HCT116 (cell line): ENCODE results near the gene ATG2B. TPM values are rescaled to one million over a fixed set of nuclear protein-coding genes. Genes with fewer than 3 reads are reported as not detected.

Source experiments
- ATAC-seq: fragments of 200-7000 bp; cut with Tn5 transposase; 2 replicates; pipeline ENCODE4 v1.9.1; 2020; ENCODE audit warnings: mild to moderate bottlenecking, moderate library complexity
- BruUV-seq: library from RNA; stranded (reverse); fragments of 400-500 nt; replicated peaks from 2 replicates; lab custom pipeline; 2021; lab: Mats Ljungman, UMichigan
- CTCF ChIA-PET: fragments of 300-600 bp; sonication (Branson Sonifier 250); formaldehyde crosslinking; loops from one replicate; lab custom pipeline; 2021; ENCODE audit warnings: antibody characterized with exemption; lab: Charles Lee
- POLR2A ChIA-PET: fragments of 300-600, 350-600 bp; sonication (Branson Sonifier 250); formaldehyde crosslinking; loops from one replicate; lab custom pipeline; 2021; ENCODE audit warnings: antibody characterized with exemption; lab: Charles Lee
- RAD21 ChIA-PET, 2 experiments: fragments of 300-600 bp; sonication (Branson Sonifier 250); formaldehyde crosslinking; loops; one replicate each; lab custom pipeline; 2023; ENCODE audit warnings: low total read pairs in 2 of 2; ENCODE audit not compliant: uncharacterized antibody in 2 of 2, unreplicated experiment in 2 of 2, low non-redundant PET in 1 of 2; lab: Charles Lee
- DNase-seq: peaks from one replicate; pipeline ENCODE4 v3.0.0-alpha.2; 2010; ENCODE audit warnings: low read depth, low spot score
- H2AFZ ChIP-seq: fragments of 200-600 bp; shearing (Covaris generic), sonication (generic); 2 replicates; pipeline ENCODE4 v1.6.1; 2017; ENCODE audit warnings: low read depth, mixed run types, mixed read lengths, antibody characterized with exemption, low read length; ENCODE audit not compliant: poor library complexity, severe bottlenecking
- H3K27ac ChIP-seq: 2 replicates; pipeline ENCODE4 v1.5.1; 2012; ENCODE audit warnings: low read depth, low read length
- H3K27me3 ChIP-seq: fragments of 200-600 bp; sonication (generic); 2 replicates; pipeline ENCODE4 v1.6.1; 2016; ENCODE audit warnings: mixed run types, low read length, mixed read lengths; ENCODE audit not compliant: insufficient read depth
- H3K36me3 ChIP-seq, 2 experiments: fragments of 200-500 bp in 1 of 2; fragments of 200-600 bp in 1 of 2; sonication (Bioruptor generic) in 1 of 2; sonication (generic) in 1 of 2; 2 replicates each; pipeline versions ENCODE4 v1.5.1 to v1.6.1; 2014 to 2016; ENCODE audit warnings: low read length in 2 of 2, inconsistent platforms in 1 of 2, mixed read lengths in 1 of 2, mixed run types in 1 of 2; ENCODE audit not compliant: insufficient read depth in 2 of 2, control insufficient read depth in 1 of 2
- H3K4me1 ChIP-seq, 2 experiments: fragments of 200-600 bp in 1 of 2; sonication (generic) in 1 of 2; 2 replicates each; pipeline versions ENCODE4 v1.5.1 to v1.6.1; 2012 to 2017; ENCODE audit warnings: low read length in 2 of 2, inconsistent platforms in 1 of 2, mild to moderate bottlenecking in 1 of 2, mixed read lengths in 1 of 2, mixed run types in 1 of 2, moderate library complexity in 1 of 2; ENCODE audit not compliant: insufficient read depth in 2 of 2, control insufficient read depth in 1 of 2
- H3K4me2 ChIP-seq: fragments of 200-600 bp; sonication (generic); 2 replicates; pipeline ENCODE4 v1.6.1; 2017; ENCODE audit warnings: mixed run types, low read length, mixed read lengths
- H3K4me3 ChIP-seq, 2 experiments: fragments of 200-600 bp in 1 of 2; sonication (generic) in 1 of 2; replicated peaks in 1 of 2; 2 replicates each; pipeline ENCODE4 v1.5.1; 2011 to 2016; ENCODE audit warnings: low read length in 2 of 2, control low read depth in 1 of 2, low read depth in 1 of 2, mild to moderate bottlenecking in 1 of 2, mixed read lengths in 1 of 2, mixed run types in 1 of 2
- H3K79me2 ChIP-seq: fragments of 200-600 bp; sonication (generic); 2 replicates; pipeline ENCODE4 v1.6.1; 2017; ENCODE audit warnings: mild to moderate bottlenecking, mixed run types, low read length, moderate library complexity, mixed read lengths; ENCODE audit not compliant: insufficient read depth
- H3K9ac ChIP-seq: fragments of 200-600 bp; sonication (generic); 2 replicates; pipeline ENCODE4 v1.6.1; 2016; ENCODE audit warnings: low read length, mixed read lengths
- H3K9me2 ChIP-seq: fragments of 200-600 bp; sonication (generic), shearing (Covaris generic); 2 replicates; pipeline ENCODE4 v1.6.1; 2017; ENCODE audit warnings: mixed run types, mild to moderate bottlenecking, moderate library complexity; ENCODE audit not compliant: insufficient read depth
- H3K9me3 ChIP-seq, 2 experiments: fragments of 200-500 bp in 1 of 2; fragments of 200-600 bp in 1 of 2; sonication (Bioruptor generic) in 1 of 2; sonication (generic) in 1 of 2; 2 replicates each; pipeline ENCODE4 v1.6.1; 2014 to 2017; ENCODE audit warnings: low read length in 2 of 2, mixed read lengths in 2 of 2, inconsistent platforms in 1 of 2, low read depth in 1 of 2, mild to moderate bottlenecking in 1 of 2, mixed run types in 1 of 2, moderate library complexity in 1 of 2; ENCODE audit not compliant: control insufficient read depth in 1 of 2, insufficient read depth in 1 of 2
- H4K20me1 ChIP-seq: fragments of 200-600 bp; sonication (generic), shearing (Covaris generic); 2 replicates; pipeline ENCODE4 v1.6.1; 2017; ENCODE audit warnings: mixed run types, mild to moderate bottlenecking, moderate library complexity; ENCODE audit not compliant: insufficient read depth
- ATF3 ChIP-seq: IDR thresholded peaks from 2 replicates; pipeline ENCODE4 v1.6.1; 2012
- CTCF ChIP-seq, 3 experiments: fragments of 200-600 bp in 1 of 3; sonication (generic) in 1 of 3; IDR thresholded peaks in 2 of 3; conservative IDR thresholded peaks in 1 of 3; 2 replicates each; pipeline ENCODE4 v1.5.1; 2012 to 2017; ENCODE audit warnings: low read depth in 2 of 3, low read length in 2 of 3, antibody characterized with exemption in 1 of 3, borderline replicate concordance in 1 of 3, control low read depth in 1 of 3, mild to moderate bottlenecking in 1 of 3, mixed read lengths in 1 of 3, mixed run types in 1 of 3, moderate library complexity in 1 of 3; ENCODE audit not compliant: insufficient read depth in 1 of 3
- ELF1 ChIP-seq: IDR thresholded peaks from 2 replicates; pipeline ENCODE4 v1.6.1; 2012; ENCODE audit warnings: low read depth, borderline replicate concordance
- POLR2AphosphoS5 ChIP-seq: IDR thresholded peaks from 2 replicates; pipeline ENCODE4 v1.6.1; 2011; ENCODE audit warnings: mild to moderate bottlenecking, low read depth, low read length, moderate library complexity
- SIN3A ChIP-seq: IDR thresholded peaks from 2 replicates; pipeline ENCODE4 v1.6.1; 2012; ENCODE audit warnings: low read depth
- SP1 ChIP-seq: IDR thresholded peaks from 2 replicates; pipeline ENCODE4 v1.6.1; 2012; ENCODE audit warnings: low read depth
- SRF ChIP-seq: IDR thresholded peaks from 2 replicates; pipeline ENCODE4 v1.6.1; 2012; ENCODE audit warnings: low read depth
- YY1 ChIP-seq: IDR thresholded peaks from 2 replicates; pipeline ENCODE4 v1.6.1; 2011; ENCODE audit warnings: low read length, low read depth, moderate library complexity, mild to moderate bottlenecking; ENCODE audit not compliant: insufficient replicate concordance; ENCODE audit errors: extremely low read depth
- ZBTB33 ChIP-seq: IDR thresholded peaks from 2 replicates; pipeline ENCODE4 v1.6.1; 2011; ENCODE audit warnings: mild to moderate bottlenecking, low read length, moderate library complexity; ENCODE audit not compliant: insufficient replicate concordance; ENCODE audit errors: extremely low read depth
- ZNF274 ChIP-seq: fragments of 200-500 bp; sonication (Bioruptor generic); IDR thresholded peaks from 2 replicates; pipeline ENCODE4 v1.6.1; 2014; ENCODE audit warnings: mild to moderate bottlenecking, low read depth, low read length, inconsistent platforms
- intact Hi-C: fragments of 100-400 bp; cut with micrococcal nuclease; formaldehyde crosslinking; loops from 2 replicates; pipeline ENCODE4 v1.10.0; 2022
- total RNA-seq: library from RNA; stranded (reverse); gene quantifications from one replicate; pipeline ENCODE4 v1.2.1, GENCODE V29; 2021; ENCODE audit not compliant: unreplicated experiment

The ATG2B gene
- total RNA-seq, 1 experiment from 2014 or later, result 6.4 TPM

GRCh38 chr14:96267336-96267735 lies 95.8 kb downstream of the ATG2B start:
- intact Hi-C loops, result no loop called here
- BruUV-seq, result no TSS peak
- H3K36me3 ChIP-seq, result no peaks in the 10 kb centered on the region
- TF ChIP-seq ZNF274, result no peak
- no peak for TF ChIP-seq SRF
- no peak for TF ChIP-seq YY1
- TF ChIP-seq CTCF (IDR thresholded peaks at IDR 0.05 in 2 of 3, conservative IDR thresholded peaks at IDR 0.05 in 1 of 3; ENCODE audit: borderline replicate concordance in 1 of 3, insufficient read depth in 1 of 3, low read depth in 2 of 3, low read length in 2 of 3), result no peak
- no peak for TF ChIP-seq POLR2AphosphoS5
- no peak for TF ChIP-seq ELF1
- no peak for TF ChIP-seq ATF3
- no peak for TF ChIP-seq ZBTB33
- TF ChIP-seq SP1, result no peak
- TF ChIP-seq SIN3A, result no peak
- ATAC-seq, result no peak
- H3K27ac ChIP-seq, result no peak overlapping the region
- CTCF ChIA-PET, result no interaction called here
- H3K9ac ChIP-seq, result no peak overlapping the region
- no peak overlapping the region for H2AFZ ChIP-seq
- no peak overlapping the region for H3K4me2 ChIP-seq
- no peaks in the 10 kb centered on the region for H3K27me3 ChIP-seq
- POLR2A ChIA-PET, result no interaction called here
- no peaks in the 10 kb centered on the region for H3K9me2 ChIP-seq
- H3K4me1 ChIP-seq, result no peaks in the 10 kb centered on the region
- H3K79me2 ChIP-seq, result no peaks in the 10 kb centered on the region
- H4K20me1 ChIP-seq, result no peaks in the 10 kb centered on the region
- peaks cover 0 to under 1% of the 10 kb centered on the region in 2 experiments; a peak in 1 of 4 replicates for H3K9me3 ChIP-seq
- no peak overlapping the region for H3K4me3 ChIP-seq
- RAD21 ChIA-PET, result no interaction called here
- DNase-seq, result no peak
